Ureter (tissue), 1 donor: ENCODE measurements around the gene GNA12. TPM values are rescaled to one million over a fixed set of nuclear protein-coding genes. Genes with fewer than 3 reads are reported as not detected.
"Not testable (repeated sequence)": the region's sequence is repeated elsewhere in the genome, so short reads cannot be mapped to it uniquely, and the experiment has no call there.

Experiments
- DNase-seq: peaks from one replicate; pipeline ENCODE4 v3.0.0-alpha.2; 2020; ENCODE audit warnings: low spot score
- total RNA-seq: library from RNA; stranded (reverse); gene quantifications from one replicate; pipeline ENCODE4 v1.2.4, GENCODE V29; 2023
- donor health status: DM: yes; HTN: yes; CAD: no.

GNA12 gene
- total RNA-seq, 1 donor from 2014 or later: 41.8 TPM

GRCh38 chr7:2754086-2754485 lies 90.0 kb downstream of the GNA12 start:
- no peak for DNase-seq

- DNase-seq: no peak
Observed at GRCh38 chr7:2753148-2753547, 91.0 kb downstream of the GNA12 start.

- no peak for DNase-seq
Observed at GRCh38 chr7:2751086-2751485, 93.0 kb downstream of the GNA12 start.

DNA sequence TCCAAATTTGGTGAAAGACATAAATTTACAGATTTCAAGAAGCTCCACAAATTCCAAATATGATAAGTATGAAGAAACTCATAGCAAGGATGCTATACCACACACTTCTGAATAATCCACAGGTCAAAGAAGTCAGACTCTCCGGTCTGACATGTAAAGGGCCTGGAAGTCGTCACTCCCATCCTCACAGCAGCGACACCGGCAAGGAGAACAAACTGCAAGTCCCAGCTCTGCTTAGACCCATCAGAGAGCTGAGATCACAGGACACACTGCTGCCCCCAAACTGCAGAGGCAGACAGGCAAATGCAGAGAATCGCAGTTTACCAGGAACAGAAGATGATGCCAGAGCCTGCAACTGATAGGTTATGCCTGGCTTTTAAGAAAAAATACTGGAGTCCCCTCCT lies 94.1 kb downstream of the GNA12 start:
- no peak for DNase-seq

DNA sequence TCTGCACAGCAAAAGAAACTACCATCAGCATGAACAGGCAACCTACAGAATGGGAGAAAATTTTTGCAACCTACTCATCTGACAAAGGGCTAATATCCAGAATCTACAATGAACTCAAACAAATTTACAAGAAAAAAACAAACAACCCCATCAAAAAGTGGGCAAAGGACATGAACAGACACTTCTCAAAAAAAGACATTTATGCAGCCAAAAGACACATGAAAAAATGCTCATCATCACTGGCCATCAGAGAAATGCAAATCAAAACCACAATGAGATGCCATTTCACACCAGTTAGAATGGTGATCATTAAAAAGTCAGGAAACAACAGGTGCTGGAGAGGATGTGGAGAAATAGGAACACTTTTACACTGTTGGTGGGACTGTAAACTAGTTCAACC lies 95.4 kb downstream of the GNA12 start:
- DNase-seq: not testable (repeated sequence)

DNA sequence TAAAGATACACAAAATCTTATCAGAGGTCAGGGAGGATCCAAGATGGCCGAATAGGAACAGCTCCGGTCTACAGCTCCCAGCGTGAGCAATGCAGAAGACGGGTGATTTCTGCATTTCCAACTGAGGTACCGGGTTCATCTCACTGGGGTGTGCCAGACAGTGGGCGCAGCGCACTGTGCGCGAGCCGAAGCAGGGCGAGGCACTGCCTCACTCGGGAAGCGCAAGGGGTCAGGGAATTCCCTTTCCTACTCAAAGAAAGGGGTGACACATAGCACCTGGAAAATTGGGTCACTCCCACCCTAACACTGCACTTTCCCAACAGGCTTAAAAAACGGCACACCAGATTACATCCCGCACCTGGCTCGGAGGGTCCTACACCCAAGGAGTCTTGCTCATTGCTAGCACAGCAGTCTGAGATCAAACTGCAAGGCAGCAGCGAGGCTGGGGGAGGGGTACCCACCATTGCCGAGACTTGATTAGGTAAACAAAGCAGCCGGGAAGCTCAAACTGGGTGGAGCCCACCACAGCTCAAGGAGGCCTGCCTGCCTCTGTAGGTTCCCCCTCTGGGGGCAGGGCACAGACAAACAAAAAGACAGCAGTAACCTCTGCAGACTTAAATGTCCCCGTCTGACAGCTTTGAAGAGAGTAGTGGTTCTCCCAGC lies 100.5 kb downstream of the GNA12 start:
- DNase-seq: not testable (repeated sequence)

DNA sequence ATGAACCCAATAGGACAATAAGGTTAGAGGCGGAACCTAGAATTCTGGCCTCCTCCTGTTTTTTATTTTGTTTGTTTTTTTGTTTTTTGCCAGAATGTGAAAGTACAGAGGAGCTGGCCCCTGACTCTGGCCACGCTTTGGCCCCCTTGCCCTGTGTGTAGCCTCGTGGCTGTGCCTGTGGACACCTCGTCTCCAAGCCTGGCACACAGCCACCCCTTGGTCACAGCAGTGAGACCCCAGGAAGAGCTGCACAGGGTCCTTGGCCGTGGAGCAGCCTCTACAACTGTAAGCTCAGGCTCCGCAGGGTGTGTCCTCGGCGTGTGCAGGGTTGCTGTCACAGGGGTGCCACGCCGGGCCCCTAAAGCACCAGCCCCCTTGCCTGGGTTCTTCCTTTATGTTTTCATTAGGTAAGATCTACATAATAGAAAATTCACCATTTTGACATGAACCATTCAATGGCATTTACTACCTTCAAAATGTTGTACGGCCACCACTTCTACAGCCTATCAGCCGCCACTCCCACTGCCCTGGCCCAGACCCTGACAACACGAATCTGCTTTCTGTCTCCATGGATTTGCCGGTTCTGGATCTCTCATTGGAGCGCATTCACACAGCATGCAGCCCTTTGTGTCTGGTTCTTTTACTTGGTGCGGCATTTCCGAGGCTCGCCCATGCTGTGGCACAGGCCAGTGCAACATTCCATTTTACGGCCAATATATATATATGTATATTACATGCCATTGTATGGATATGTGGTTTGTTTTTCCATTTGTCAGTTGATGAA lies 105.2 kb downstream of the GNA12 start:
- no peak for DNase-seq

GRCh38 chr7:2737771-2738540 lies 106.2 kb downstream of the GNA12 start:
- no peak for DNase-seq

GRCh38 chr7:2737005-2737743 lies 106.9 kb downstream of the GNA12 start:
- peak; percentile 35 for DNase-seq

GRCh38 chr7:2736411-2736914 lies 107.6 kb downstream of the GNA12 start:
- DNase-seq: peak; percentile 40

DNA sequence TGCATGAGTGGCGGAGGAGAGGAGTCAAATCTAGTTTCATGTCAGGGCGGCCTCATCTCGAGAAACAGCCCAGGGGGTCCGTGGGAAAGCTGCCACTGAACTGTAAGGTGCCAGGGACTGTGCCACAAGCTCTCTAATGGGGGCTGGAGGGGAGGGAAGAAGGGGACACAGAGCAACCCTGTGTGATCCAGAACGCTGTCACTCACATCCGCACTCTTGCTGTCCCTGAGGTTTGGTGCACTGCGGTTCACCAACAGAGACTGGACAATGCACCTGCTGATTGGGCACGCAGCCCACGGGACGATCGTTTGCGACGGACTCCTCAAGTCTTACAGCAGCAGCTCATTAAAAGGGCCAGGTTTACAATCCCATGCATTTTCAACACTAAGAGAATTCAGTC lies 108.4 kb downstream of the GNA12 start:
- peak; percentile 40 for DNase-seq

- DNase-seq: peak; percentile 53
Observed at GRCh38 chr7:2734751-2735571, 109.1 kb downstream of the GNA12 start.

GRCh38 chr7:2734084-2734686 lies 109.9 kb downstream of the GNA12 start:
- DNase-seq: peak; percentile 35

DNA sequence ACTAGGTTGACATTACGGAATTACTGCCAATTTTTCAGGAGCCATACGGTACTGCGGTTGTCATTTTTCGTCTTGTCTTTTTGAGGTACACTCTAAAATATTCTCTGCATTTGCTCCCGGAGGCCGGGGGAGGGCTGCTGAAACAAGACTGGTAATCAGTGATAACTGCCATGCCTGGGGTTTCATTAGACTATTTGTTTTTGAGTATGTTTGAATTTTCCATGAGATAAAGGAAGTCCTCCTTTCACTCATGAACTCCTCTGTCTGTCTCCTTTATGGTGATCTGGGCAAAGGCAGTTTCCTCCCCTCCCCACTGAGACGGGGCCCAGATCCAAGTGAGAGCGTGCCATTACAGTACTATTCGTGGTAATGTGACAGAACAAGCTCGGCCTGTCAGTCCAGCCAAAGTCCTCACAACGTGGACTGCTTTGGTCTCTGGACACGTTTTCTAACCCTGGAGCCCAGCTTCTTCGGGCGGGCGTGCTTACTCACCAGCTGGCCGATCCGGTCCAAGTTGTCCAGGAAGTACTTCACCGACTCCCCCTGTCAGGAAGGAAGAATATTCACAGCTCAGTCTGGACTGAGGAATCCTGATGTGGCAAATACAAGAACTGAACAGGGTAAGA lies 111.0 kb downstream of the GNA12 start:
- DNase-seq: peak; percentile 60

DNA sequence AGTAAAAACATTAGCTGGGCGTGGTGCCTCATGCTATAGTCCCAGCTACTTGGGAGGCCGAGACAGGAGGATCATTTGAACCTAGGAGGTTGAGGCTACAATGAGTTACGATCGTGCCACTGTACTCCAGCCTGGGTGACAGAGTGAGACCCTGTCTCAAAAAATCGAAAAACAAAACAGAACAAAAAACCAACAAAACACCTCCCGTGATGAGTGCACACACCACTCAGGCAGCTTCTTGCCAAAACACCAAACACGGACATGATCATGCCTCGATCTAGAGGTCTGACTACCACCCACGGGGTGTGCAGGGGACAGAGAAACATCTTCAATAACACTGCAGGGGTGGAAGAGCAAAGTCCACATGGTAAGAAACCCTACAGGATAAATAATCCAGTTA lies 111.7 kb downstream of the GNA12 start:
- peak; percentile 24 for DNase-seq

- DNase-seq: peak; percentile 41
Observed at GRCh38 chr7:2730846-2731770, 113.0 kb downstream of the GNA12 start.

DNA sequence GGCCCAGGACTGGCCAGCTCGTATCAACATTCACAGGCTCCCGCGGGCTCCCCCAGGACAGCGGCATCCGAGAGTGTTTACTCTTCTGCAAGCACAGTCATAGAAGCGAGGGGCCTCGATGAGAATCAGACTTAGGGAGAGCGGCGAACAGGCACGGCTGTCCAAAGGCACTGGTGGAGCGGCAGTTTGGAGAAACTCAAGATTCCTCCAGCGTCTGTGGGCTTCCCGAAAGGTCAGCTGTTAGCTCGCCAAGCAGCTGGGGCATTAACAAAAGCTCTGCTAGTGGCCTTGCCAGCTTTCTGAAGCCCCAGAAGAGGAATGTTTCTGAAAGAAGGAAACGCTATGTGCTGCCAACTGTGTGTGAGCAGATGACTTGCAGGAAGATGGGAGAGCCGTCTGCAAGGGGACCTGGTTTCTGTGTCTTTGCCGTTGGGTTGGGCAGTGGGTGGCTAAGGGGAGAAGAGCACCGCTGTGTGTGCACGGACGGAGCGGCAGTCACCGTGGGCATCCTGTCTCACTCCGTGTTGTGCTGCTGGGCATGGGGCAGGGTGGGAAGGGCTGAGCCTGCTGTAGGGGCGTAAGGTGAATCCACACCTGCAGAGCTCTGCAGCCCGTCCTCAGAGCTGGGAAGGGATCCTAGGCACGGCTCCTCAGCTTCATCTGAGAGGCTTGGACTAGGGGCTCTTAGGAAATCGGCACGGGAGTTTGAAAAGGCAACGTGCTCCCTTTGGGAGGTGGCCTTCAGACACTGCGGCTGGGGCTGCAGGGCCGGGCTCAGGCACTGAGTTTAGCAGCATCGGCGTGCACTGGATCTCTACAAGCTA lies 114.0 kb downstream of the GNA12 start:
- DNase-seq: peak; percentile 49
